NCI-H128 (cell line): Measurements from ENCODE around the gene PIH1D1.

Source experiments
- DNase-seq: peaks from one replicate; lab custom pipeline; 2025; ENCODE audit not compliant: unreplicated experiment; lab: John Stamatoyannopoulos, UW

Gene PIH1D1

GRCh38 chr19:49421039-49421877 lies 30.4 kb downstream of the PIH1D1 start:
- DNase-seq, result peak; percentile 99

DNA sequence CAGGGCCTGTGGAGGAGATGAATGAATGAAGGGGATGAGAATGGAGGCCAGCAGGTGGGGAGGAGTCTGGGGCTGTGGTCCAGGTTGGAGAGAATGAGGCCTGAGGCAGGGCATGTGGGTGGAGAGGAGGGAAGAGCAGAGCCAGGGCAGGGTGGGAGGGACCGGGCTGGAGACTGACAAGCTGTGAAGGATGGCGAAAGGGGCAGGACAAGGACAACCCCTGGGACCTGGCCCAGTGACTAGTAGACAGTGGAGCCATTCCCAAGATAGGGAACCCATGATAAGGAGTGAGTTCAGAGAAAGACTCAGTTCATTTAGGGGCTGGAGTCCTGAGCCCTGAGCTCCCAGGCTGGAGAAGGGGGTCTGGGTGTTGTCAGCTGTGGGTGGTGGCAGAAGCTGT lies 31.4 kb downstream of the PIH1D1 start:
- DNase-seq, result no peak

- no peak for DNase-seq
These were observed 32.4 kb downstream of the PIH1D1 start for GRCh38 chr19:49419173-49419572.

GRCh38 chr19:49418511-49418910 lies 33.1 kb downstream of the PIH1D1 start:
- no peak for DNase-seq

DNA sequence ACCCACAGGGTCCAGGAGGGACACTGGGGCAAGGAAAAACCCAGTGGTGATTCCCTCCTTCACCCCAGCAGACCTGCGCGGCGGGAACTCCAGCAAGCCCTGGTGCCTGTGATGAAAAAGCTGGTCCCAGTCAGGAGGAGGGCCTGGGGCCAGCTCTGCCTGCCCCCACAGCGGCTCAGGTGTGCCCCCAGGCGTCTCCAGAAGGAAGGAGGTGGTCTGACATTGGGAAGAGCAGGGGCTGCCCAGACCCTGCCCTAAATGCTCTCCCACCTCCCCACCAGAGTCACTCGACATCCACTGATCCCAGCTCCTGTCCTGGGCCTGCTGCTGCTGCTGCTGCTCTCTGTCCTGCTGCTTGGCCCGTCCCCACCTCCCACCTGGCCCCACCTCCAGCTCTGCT lies 34.5 kb downstream of the PIH1D1 start:
- DNase-seq, result no peak

DNA sequence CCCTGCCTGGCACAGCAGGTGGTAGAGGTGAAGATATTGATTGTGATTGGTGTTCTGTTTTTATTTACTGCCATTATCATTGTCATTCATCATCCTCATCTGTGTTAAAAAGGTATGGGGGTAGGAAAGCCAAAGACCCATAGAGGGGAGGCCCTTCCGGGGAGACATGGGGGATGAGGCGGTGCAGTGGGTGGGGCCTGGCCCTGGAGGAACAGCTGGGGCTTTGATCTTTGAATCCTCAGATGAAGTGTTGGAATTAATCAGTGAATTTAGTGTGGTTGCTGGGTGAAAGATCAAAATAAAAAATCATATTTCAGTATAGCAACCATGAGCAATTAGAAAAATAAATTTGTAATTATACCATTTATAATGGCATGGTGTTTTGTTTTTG lies 35.8 kb downstream of the PIH1D1 start:
- DNase-seq, result no peak

DNA sequence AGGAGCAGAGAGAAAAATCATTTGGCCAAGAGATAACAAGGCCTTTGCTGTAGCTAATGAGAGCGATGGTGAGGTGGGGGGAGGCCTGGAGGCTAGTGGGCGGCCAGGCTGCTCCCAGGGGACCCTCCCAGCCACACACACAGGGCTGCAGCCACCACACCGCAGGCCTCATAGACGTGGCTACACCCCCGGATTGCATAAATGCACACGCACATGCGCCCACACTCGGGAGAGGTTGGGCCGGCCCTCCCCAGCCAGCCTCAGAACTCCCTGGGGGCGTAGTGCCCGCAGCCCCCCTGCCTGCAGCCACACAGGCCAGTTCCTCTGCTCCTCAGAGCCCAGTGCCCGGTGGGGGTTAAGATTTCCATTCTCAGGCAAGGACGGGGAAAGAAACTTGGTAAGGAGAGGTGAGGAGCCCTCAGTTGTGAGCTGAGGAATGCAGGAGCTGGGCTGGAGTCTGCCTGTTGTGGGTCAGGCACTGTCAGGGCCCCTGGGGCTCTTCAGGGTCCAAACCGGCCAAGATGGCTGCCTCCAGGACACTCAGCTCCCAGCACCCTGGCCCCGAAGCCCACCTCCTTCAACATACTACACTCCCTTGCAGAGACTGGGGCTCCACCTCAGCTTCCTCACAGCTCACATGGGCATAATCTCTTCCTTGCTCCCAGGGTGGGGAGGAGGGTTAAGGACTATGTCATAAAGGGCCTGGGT lies 36.4 kb downstream of the PIH1D1 start:
- no peak for DNase-seq

DNA sequence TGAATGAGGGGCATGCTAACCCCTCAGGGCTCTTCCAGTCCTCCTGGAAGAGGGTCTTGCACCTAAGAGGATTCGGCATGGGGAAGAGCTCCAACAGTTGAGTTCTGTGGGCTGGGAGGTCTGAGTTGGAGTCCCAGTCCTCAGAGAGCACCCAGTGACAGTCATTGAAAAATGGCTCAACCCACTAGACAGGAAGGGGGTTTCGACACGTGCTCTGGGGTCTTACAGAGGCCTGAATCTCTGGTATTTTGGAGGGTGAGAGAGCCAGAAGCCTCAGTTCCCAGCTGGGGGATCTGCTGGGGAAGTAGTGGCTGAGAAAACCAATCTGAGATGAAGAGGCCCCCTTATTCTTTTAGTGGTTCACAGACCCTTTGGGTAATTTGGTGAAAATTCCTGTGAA lies 37.4 kb downstream of the PIH1D1 start:
- no peak for DNase-seq

DNA sequence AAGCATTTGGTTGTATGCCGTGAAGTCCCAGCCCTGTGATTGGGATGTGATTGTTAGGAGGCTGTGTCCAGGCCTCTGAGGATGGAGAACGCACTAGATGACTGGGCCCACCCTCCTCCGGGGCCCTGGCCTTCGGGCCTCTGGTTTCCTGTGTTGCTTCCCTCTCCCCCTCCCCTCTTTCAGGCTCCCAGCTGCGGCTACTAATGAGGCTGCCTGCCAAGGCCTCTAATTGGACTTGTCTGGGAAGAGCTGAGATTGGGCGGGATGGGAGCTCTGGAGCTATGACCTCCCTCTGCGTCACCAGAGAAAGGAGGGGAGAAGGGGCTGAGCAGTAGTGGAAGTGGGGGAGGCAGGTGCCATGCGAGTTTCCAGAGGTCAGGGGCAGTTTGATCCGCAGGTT lies 38.3 kb downstream of the PIH1D1 start:
- no peak for DNase-seq

GRCh38 chr19:49411681-49412326 lies 39.8 kb downstream of the PIH1D1 start:
- no peak for DNase-seq

DNA sequence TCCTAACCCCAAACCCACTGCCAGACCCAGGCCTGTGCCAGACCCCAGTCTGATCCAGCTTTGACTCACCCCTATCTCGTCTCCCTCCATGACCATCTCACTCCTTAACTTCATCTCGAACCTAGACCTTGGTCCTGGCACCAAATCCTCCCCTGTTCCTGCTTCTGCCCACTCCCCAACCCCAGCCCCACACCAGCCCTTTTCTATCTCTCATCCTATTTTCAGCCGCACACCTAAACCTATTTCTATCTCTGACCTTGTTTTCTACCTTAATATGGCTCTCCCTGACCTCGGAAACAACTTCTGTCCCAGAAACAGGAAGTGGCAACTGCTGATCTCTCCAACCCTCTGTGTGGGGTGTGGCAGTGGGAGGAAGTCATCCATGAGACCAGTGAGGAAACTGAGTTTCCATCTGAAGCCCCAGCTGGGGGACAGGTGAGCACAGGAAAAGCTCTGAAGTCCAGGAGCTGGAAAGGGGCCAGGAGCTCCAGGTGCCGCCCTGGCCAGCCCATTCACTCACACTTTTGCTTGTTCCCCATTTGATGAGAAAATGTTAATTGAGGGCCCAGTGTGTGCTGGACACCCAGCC lies 42.1 kb downstream of the PIH1D1 start:
- no peak for DNase-seq

DNA sequence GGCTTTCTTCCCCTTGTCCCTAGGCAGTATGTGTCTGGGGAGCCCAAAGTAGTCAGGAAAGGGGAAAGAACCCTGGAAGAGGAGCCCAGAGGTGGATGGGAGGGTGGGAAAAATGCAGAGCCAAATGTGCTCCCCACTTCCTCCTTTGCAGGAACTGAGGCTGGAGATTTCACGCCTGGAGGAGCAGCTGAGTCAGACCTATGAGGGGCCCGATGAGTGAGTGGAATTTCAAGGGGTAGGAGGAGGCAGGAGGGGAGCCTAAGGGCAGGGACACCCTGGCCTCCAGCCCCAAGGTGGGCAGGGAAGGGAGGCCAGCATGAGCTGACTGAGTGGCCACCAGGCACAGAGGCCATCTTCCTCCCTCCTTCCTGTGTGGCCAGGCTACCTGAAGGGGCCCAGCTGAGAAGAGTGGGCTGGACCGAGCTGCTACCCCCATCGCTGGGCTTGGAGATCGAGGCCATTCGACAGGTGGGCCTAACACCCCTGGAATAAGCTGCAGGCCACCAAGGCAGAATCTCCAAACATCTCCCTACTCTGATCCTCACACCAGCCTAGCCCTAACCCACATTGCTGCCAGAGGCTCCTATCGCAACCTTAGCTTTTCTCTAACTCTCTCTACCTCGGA lies 42.7 kb downstream of the PIH1D1 start:
- no peak for DNase-seq

GRCh38 chr19:49407482-49408015 lies 44.1 kb downstream of the PIH1D1 start:
- DNase-seq, result no peak

GRCh38 chr19:49407079-49407478 lies 44.5 kb downstream of the PIH1D1 start:
- DNase-seq, result no peak

- DNase-seq, result peak; percentile 89
These were observed 48.0 kb downstream of the PIH1D1 start for GRCh38 chr19:49403404-49404187.

DNA sequence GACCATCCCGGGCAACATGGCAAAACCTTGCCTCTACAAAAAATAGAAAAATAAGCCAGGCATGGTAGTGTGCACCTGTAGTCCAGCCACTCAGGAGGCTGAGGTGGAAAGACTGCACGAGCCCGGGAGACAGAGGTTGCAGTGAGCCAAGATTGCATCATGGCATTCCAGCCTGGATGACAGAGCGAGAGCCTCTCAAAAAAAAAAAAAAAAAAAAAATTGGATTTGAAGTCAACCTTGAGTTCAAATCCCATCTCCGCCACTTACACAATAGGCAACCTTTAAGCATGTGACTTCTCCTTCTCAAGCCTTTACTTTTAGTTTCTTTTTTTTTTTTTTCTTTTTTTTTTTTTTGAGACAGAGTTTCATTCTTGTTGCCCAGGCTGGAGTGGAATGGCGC lies 51.6 kb downstream of the PIH1D1 start:
- DNase-seq, result no peak

DNA sequence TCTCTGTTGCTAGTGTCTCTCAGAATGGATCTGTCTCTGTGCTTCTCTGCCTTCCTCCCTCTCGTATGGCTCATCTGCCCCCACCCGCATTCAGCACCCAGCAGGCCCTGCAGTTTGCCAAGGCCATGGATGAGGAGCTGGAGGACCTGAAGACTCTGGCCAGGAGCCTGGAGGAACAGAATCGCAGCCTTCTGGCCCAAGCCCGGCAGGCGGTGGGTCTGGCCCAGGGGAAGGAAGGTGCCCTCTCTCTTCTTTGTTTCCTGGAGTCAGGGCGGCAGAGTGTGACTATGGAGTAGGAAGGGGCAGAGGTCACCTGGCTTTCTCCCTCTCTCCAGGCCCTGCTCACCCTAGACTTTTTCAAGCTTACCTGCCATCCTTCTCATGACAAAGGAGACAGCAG lies 52.7 kb downstream of the PIH1D1 start:
- no peak for DNase-seq

GRCh38 chr19:49398001-49398615 lies 53.5 kb downstream of the PIH1D1 start:
- DNase-seq, result no peak

DNA sequence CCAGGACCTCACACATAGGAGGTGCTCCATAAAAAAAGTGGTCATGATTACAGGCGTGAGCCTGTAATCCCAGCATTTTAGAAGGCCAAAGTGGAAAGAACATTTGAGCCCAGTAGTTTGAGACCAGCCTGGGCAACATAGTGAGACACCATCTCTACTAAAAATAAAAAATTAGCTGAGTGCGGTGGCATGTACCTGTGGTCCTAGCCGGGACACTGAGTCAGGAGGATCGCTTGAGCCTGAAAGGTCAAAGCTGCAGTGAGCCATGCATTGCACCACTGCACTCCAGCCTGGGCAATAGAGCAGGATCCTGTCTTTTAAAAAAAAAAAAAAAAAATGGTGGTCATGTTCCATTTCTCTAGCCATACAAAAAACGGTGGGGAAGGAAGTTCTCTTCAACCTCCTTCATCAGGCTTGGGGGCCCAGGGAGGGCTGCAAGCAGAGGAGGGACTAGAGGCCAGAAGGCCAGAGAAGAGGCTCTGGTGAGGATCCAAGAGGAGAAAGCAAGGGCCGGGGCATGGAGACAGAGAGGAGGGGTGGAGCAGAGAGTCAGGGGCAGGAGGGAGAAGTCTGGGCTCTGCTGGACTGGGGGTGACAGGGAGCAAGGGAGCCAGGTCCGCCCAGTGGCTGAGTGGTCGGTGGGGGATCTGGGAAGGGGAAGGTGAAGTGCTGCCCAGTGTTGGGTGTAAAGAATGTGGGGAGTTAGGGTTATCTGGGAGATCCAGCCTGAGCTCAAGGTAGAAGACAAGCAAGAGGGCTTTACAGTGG lies 54.7 kb downstream of the PIH1D1 start:
- DNase-seq, result no peak
